Thyroid gland (tissue), 4 donors: ENCODE measurements around the gene PPP2R2D.
A peak's percentile ranks its signal among the peaks of the same experiment; 100 is the strongest.

Experiments
- CTCF ChIP-seq, 6 experiments: fragments of 200-600 bp in 3 of 6; fragments of 450-650 bp in 3 of 6; sonication (generic) in 3 of 6; IDR thresholded peaks; one replicate each; pipeline ENCODE4 v1.5.1; 2016 to 2019; ENCODE audit warnings: antibody characterized with exemption in 6 of 6, mild to moderate bottlenecking in 2 of 6, inconsistent platforms in 1 of 6, moderate library complexity in 1 of 6
- POLR2A ChIP-seq, 2 donors: fragments of 450-650 bp; IDR thresholded peaks; one replicate each; pipeline ENCODE4 v1.6.1; 2017; ENCODE audit warnings: antibody characterized with exemption in 2 of 2, mild to moderate bottlenecking in 2 of 2, moderate library complexity in 1 of 2

- TF ChIP-seq CTCF (IDR thresholded peaks at IDR 0.05) (no peak), POLR2A (IDR thresholded peaks at IDR 0.05) (peak in 1 of 2 donors; percentile 78)
Measured at GRCh38 chr10:131900350-131901152, at the start of gene PPP2R2D.
